ENCODE results near the gene ZSCAN5A. TPM values are rescaled to one million over a fixed set of nuclear protein-coding genes. Genes with fewer than 3 reads are reported as not detected.

ZSCAN5A gene
- total RNA-seq, 1 donor from 2014 or later, result 8.9 TPM

- no peaks in the 10 kb centered on the region for H3K4me1 Mint-ChIP-seq (ENCODE audit: unreplicated experiment)
- no peaks in the 10 kb centered on the region for H3K27me3 Mint-ChIP-seq (ENCODE audit: unreplicated experiment)
- no peaks in the 10 kb centered on the region for H3K36me3 Mint-ChIP-seq (ENCODE audit: unreplicated experiment)
- no peak for DNase-seq (ENCODE audit: extremely low spot score, unreplicated experiment)
- no peak for TF ChIP-seq CTCF (IDR thresholded peaks at IDR 0.05)
- H3K27ac Mint-ChIP-seq (ENCODE audit: unreplicated experiment), result no peak overlapping the region
- H3K9me3 Mint-ChIP-seq (ENCODE audit: unreplicated experiment), result no peaks in the 10 kb centered on the region
- no peak overlapping the region for H3K4me3 Mint-ChIP-seq (ENCODE audit: unreplicated experiment)
Observed at GRCh38 chr19:56174086-56174485, 140.6 kb downstream of the ZSCAN5A start.

Other genes with a start within 250 kb of the ZSCAN5A start
- 27.8 and 31.4 TPM in 2 replicates for gene ZNF787, start 193.5 kb downstream of the ZSCAN5A start, total RNA-seq
- gene ZNF444, start 173.6 kb downstream of the ZSCAN5A start, total RNA-seq, result 41.6 and 47.9 TPM in 2 replicates
- gene GALP, start 138.8 kb downstream of the ZSCAN5A start, total RNA-seq, result not detected in 2 replicates
- gene ZSCAN5B, start 117.1 kb downstream of the ZSCAN5A start, total RNA-seq, result not detected in 2 replicates
- not detected in 2 replicates for gene ZSCAN5C, start 112.6 kb downstream of the ZSCAN5A start, total RNA-seq
- gene EDDM13, start 42.1 kb downstream of the ZSCAN5A start, total RNA-seq, result not detected in 2 replicates
- gene ZNF582, start 78.7 kb upstream of the ZSCAN5A start, total RNA-seq, result 3.8 and 6.1 TPM in 2 replicates
- gene ZNF583, start 89.5 kb upstream of the ZSCAN5A start, total RNA-seq, result 9.5 and 10.2 TPM in 2 replicates
- not detected in 2 replicates for gene ZNF667, start 162.5 kb upstream of the ZSCAN5A start, total RNA-seq
- gene ZNF471, start 193.0 kb upstream of the ZSCAN5A start, total RNA-seq, result not detected in 2 replicates
- 7.8 and 11.3 TPM in 2 replicates for gene ZFP28, start 224.1 kb upstream of the ZSCAN5A start, total RNA-seq